K562 (cell line): ENCODE results near the gene BRPF1. TPM values are rescaled to one million over a fixed set of nuclear protein-coding genes. Genes with fewer than 3 reads are reported as not detected.
A peak's percentile ranks its signal among the peaks of the same experiment; 100 is the strongest.

ENCODE experiments used
- ATF4 ChIP-seq: fragments of 450-650 bp; formaldehyde crosslinking; IDR thresholded peaks from 2 replicates; pipeline ENCODE4 v1.4.0; 2022; ENCODE audit warnings: mild to moderate bottlenecking, moderate library complexity
- CBX5 ChIP-seq: IDR thresholded peaks from 2 replicates; pipeline ENCODE4 v1.6.1; 2014; ENCODE audit warnings: low read depth, borderline replicate concordance
- MECOM ChIP-seq: fragments of 250-450 bp; sonication (Bioruptor Pico); IDR thresholded peaks from 2 replicates; pipeline ENCODE4 v1.8.0; 2022; ENCODE audit warnings: inconsistent platforms
- MYBL2 ChIP-seq, 2 experiments: fragments of 450-650 bp in 1 of 2; sonication (generic) in 1 of 2; formaldehyde crosslinking in 1 of 2; IDR thresholded peaks; 2 replicates each; pipeline versions ENCODE4 v1.6.1 to v1.8.1; 2017 to 2022; ENCODE audit warnings: borderline replicate concordance in 1 of 2, inconsistent platforms in 1 of 2, low read depth in 1 of 2, mild to moderate bottlenecking in 1 of 2, missing genetic modification reagents in 1 of 2, moderate library complexity in 1 of 2
- NFIX ChIP-seq: fragments of 250-450 bp; sonication (Bioruptor Pico); IDR thresholded peaks from 2 replicates; pipeline ENCODE4 v1.4.0; 2020; ENCODE audit warnings: low read depth, mild to moderate bottlenecking, moderate library complexity
- RNF219 ChIP-seq: fragments of 250-450 bp; sonication (Bioruptor Pico); IDR thresholded peaks from 2 replicates; pipeline ENCODE4 v1.5.0; 2022; ENCODE audit warnings: mild to moderate bottlenecking
- UBTF ChIP-seq, 2 experiments: IDR thresholded peaks; 2 replicates each; pipeline ENCODE4 v1.6.1; 2012; ENCODE audit warnings: improper control_type of control experiment in 2 of 2, low read depth in 2 of 2, low read length in 2 of 2, borderline replicate concordance in 1 of 2
- ZNF408 ChIP-seq: fragments of 250-450 bp; sonication (Bioruptor Pico); IDR thresholded peaks from 2 replicates; pipeline ENCODE4 v1.4.0; 2020; ENCODE audit warnings: low read depth, mild to moderate bottlenecking, moderate library complexity
- ZNF609 ChIP-seq: sonication (generic); formaldehyde crosslinking; IDR thresholded peaks from 2 replicates; pipeline ENCODE4 v1.8.1; 2023; ENCODE audit warnings: missing genetic modification reagents, mild to moderate bottlenecking, borderline replicate concordance
- ZNF740 ChIP-seq, 3 experiments: fragments of 200-800 bp in 1 of 3; sonication (Bioruptor generic) in 1 of 3; sonication (generic) in 1 of 3; formaldehyde crosslinking in 1 of 3; IDR thresholded peaks; 2 replicates each; pipeline versions ENCODE4 v1.6.1 to v1.8.0; 2016 to 2022; ENCODE audit warnings: mild to moderate bottlenecking in 2 of 3, missing compliant biosample characterization in 2 of 3, missing genetic modification characterization in 2 of 3, missing genetic modification reagents in 1 of 3
- polyA plus RNA-seq, 8 experiments: library from polyadenylated mRNA; depleted of rRNA in 4 of 8; stranded (reverse) in 5 of 8; unstranded in 3 of 8; fragments of >200 nt; fragmentation: Nextera tagmentation in 2 of 8; fragmentation: Illumina TruSeq in 1 of 8; extraction: Ambion mirVana in 2 of 8; extraction: Trizol in 1 of 8; gene quantifications; 2 replicates each; pipeline versions ENCODE4 v1.2.1 to v1.2.3, GENCODE V29; 2011 to 2014; ENCODE audit warnings: inconsistent platforms in 1 of 8, missing spikeins in 1 of 8
- total RNA-seq, 7 experiments: library from RNA; depleted of rRNA in 6 of 7; stranded (reverse); fragments of >200 nt in 6 of 7; fragmentation: Illumina TruSeq in 2 of 7; extraction: Trizol in 2 of 7; gene quantifications; 2 replicates each; pipeline versions ENCODE4 v1.2.1 to v1.2.3, GENCODE V29; 2011 to 2021; ENCODE audit warnings: low replicate concordance in 1 of 7

Gene BRPF1
- total and polyA plus RNA-seq, 9 of the 15 experiments (the other 6 are each of a cell fraction or from before 2014, with no cell fraction given): 1.1 to 40.2 (median 23.5) TPM

GRCh38 chr3:9749645-9750555, 18.4 kb downstream of the BRPF1 start, which contains the start of gene OGG1 (continued):
- no peak for TF ChIP-seq ZNF609 (CRISPR knock-in tag)
- TF ChIP-seq NFIX (CRISPR knock-in tag): peak; percentile 37
- no peak for TF ChIP-seq ZNF408
- TF ChIP-seq MECOM: no peak
- TF ChIP-seq UBTF (IDR thresholded peaks at IDR 0.05; ENCODE audit: borderline replicate concordance in 1 of 2, low read depth in 2 of 2, low read length in 2 of 2): peak; percentile 53 to 94; a peak in 2 of 4 replicates
- TF ChIP-seq ZNF740 (CRISPR knock-in tag; IDR thresholded peaks at IDR 0.05): no peak
- TF ChIP-seq ZNF740 (tag; IDR thresholded peaks at IDR 0.05): no peak
- no peak for TF ChIP-seq MYBL2 (IDR thresholded peaks at IDR 0.05; ENCODE audit: low read depth)
- TF ChIP-seq MYBL2 (CRISPR knock-in tag; IDR thresholded peaks at IDR 0.05; ENCODE audit: borderline replicate concordance): no peak
- no peak for TF ChIP-seq ATF4
- TF ChIP-seq RNF219 (CRISPR knock-in tag): no peak
- TF ChIP-seq CBX5: no peak
